Measurements from ENCODE around the gene SRR.
"Not testable (repeated sequence)": the region's sequence is repeated elsewhere in the genome, so short reads cannot be mapped to it uniquely, and the experiment has no call there.

DNA sequence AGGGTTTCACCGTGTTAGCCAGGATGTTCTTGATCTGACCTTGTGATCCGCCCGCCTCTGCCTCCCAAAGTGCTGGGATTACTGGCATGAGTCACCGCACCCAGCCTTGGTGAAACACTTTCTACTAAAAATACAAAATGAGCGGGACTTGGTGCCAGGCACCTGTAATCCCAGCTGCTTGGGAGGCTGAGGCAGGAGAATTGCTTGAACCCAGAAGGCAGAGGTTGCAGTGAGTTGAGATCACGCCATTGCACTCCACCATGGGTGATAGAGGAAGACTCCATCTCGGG lies 13.1 kb downstream of the SRR start:
- TF ChIP-seq POLR2A (IDR thresholded peaks at IDR 0.05; ENCODE audit: low read depth, low read length); EZH2 (IDR thresholded peaks at IDR 0.05; ENCODE audit: borderline replicate concordance, low read depth, low read length, severe bottlenecking); POLR2AphosphoS5 (IDR thresholded peaks at IDR 0.05; ENCODE audit: insufficient read depth, low read depth, low read length); FOS (IDR thresholded peaks at IDR 0.05; ENCODE audit: borderline replicate concordance, insufficient read depth, low read length); GATA2 (IDR thresholded peaks at IDR 0.05; ENCODE audit: insufficient read depth, insufficient read length, low read depth, low read length); MYC (IDR thresholded peaks at IDR 0.05; ENCODE audit: low read depth, low read length): not testable (repeated sequence)
- TF ChIP-seq, protein P1, sequence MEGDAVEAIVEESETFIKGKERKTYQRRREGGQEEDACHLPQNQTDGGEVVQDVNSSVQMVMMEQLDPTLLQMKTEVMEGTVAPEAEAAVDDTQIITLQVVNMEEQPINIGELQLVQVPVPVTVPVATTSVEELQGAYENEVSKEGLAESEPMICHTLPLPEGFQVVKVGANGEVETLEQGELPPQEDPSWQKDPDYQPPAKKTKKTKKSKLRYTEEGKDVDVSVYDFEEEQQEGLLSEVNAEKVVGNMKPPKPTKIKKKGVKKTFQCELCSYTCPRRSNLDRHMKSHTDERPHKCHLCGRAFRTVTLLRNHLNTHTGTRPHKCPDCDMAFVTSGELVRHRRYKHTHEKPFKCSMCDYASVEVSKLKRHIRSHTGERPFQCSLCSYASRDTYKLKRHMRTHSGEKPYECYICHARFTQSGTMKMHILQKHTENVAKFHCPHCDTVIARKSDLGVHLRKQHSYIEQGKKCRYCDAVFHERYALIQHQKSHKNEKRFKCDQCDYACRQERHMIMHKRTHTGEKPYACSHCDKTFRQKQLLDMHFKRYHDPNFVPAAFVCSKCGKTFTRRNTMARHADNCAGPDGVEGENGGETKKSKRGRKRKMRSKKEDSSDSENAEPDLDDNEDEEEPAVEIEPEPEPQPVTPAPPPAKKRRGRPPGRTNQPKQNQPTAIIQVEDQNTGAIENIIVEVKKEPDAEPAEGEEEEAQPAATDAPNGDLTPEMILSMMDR (IDR thresholded peaks at IDR 0.05; ENCODE audit: extremely low read depth in 1 of 2, insufficient read depth in 1 of 2, low read depth in 1 of 2, low read length in 2 of 2) = not testable (repeated sequence)
- TF ChIP-seq, protein P2, sequence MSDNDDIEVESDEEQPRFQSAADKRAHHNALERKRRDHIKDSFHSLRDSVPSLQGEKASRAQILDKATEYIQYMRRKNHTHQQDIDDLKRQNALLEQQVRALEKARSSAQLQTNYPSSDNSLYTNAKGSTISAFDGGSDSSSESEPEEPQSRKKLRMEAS (IDR thresholded peaks at IDR 0.05; ENCODE audit: insufficient read depth, insufficient read length) = not testable (repeated sequence)

Data from endothelial cell of umbilical vein (primary cell).